H9 (cell line): ENCODE results near the gene MYO15A. TPM values are rescaled to one million over a fixed set of nuclear protein-coding genes. Genes with fewer than 3 reads are reported as not detected.

ENCODE experiments used
- DNase-seq: peaks from one replicate; pipeline ENCODE4 v3.0.0-alpha.2; 2017
- H2AFZ ChIP-seq: one replicate; pipeline ENCODE4 v1.6.1; 2013; ENCODE audit warnings: mild to moderate bottlenecking, low read length, control low read depth, moderate library complexity
- H2AK5ac ChIP-seq: 2 replicates; pipeline ENCODE4 v1.6.1; 2013; ENCODE audit warnings: low read length, control low read depth, mixed read lengths; ENCODE audit not compliant: insufficient read length
- H2BK120ac ChIP-seq: one replicate; pipeline ENCODE4 v1.6.1; 2013; ENCODE audit warnings: low read depth, mild to moderate bottlenecking, low read length, control low read depth, inconsistent platforms; ENCODE audit not compliant: poor library complexity, severe bottlenecking
- H2BK12ac ChIP-seq: 2 replicates; pipeline ENCODE4 v1.6.1; 2013; ENCODE audit warnings: low read length, control low read depth, mixed read lengths, low read depth; ENCODE audit not compliant: insufficient read length
- H2BK15ac ChIP-seq: 2 replicates; pipeline ENCODE4 v1.6.1; 2013; ENCODE audit warnings: low read depth, low read length, control low read depth
- H2BK20ac ChIP-seq: one replicate; pipeline ENCODE4 v1.6.1; 2013; ENCODE audit warnings: low read depth, mild to moderate bottlenecking, low read length, control low read depth, inconsistent platforms; ENCODE audit not compliant: poor library complexity, severe bottlenecking
- H2BK5ac ChIP-seq: 2 replicates; pipeline ENCODE4 v1.6.1; 2013; ENCODE audit warnings: low read length, control low read depth, mixed read lengths; ENCODE audit not compliant: insufficient read length
- H3K14ac ChIP-seq: 2 replicates; pipeline ENCODE4 v1.6.1; 2013; ENCODE audit warnings: low read length, control low read depth; ENCODE audit not compliant: insufficient read depth
- H3K18ac ChIP-seq: 2 replicates; pipeline ENCODE4 v1.6.1; 2013; ENCODE audit warnings: low read depth, mild to moderate bottlenecking, mixed read lengths, low read length, control low read depth; ENCODE audit not compliant: insufficient read length
- H3K23ac ChIP-seq: 2 replicates; pipeline ENCODE4 v1.6.1; 2013; ENCODE audit warnings: low read length, control low read depth, mixed read lengths, low read depth; ENCODE audit not compliant: insufficient read length
- H3K23me2 ChIP-seq: 2 replicates; pipeline ENCODE4 v1.6.1; 2013; ENCODE audit warnings: low read depth, mild to moderate bottlenecking, mixed read lengths, low read length, control low read depth; ENCODE audit not compliant: insufficient read length, poor library complexity, severe bottlenecking
- H3K27ac ChIP-seq: 2 replicates; pipeline ENCODE4 v1.5.1; 2013; ENCODE audit warnings: low read length, control low read depth, mixed read lengths, low read depth; ENCODE audit not compliant: insufficient read length
- H3K27me3 ChIP-seq: 2 replicates; pipeline ENCODE4 v1.6.1; 2013; ENCODE audit warnings: low read length, control low read depth, inconsistent platforms; ENCODE audit not compliant: insufficient read depth
- H3K4ac ChIP-seq: 2 replicates; pipeline ENCODE4 v1.6.1; 2013; ENCODE audit warnings: low read depth, mild to moderate bottlenecking, control low read depth, inconsistent platforms, low read length, moderate library complexity
- H3K4me1 ChIP-seq: 2 replicates; pipeline ENCODE4 v1.6.1; 2013; ENCODE audit warnings: low read length, control low read depth, inconsistent platforms; ENCODE audit not compliant: insufficient read depth
- H3K4me2 ChIP-seq: 2 replicates; pipeline ENCODE4 v1.6.1; 2013; ENCODE audit warnings: low read length, control low read depth, mixed read lengths; ENCODE audit not compliant: insufficient read length, insufficient read depth
- H3K56ac ChIP-seq: 2 replicates; pipeline ENCODE4 v1.6.1; 2013; ENCODE audit warnings: low read depth, mild to moderate bottlenecking, mixed read lengths, low read length, control low read depth; ENCODE audit not compliant: insufficient read length
- H3K79me1 ChIP-seq: 2 replicates; pipeline ENCODE4 v1.6.1; 2013; ENCODE audit warnings: low read depth, mild to moderate bottlenecking, moderate library complexity, low read length, control low read depth, inconsistent platforms; ENCODE audit not compliant: insufficient read depth, poor library complexity, severe bottlenecking
- H3K79me2 ChIP-seq: 2 replicates; pipeline ENCODE4 v1.6.1; 2013; ENCODE audit warnings: low read length, control low read depth, inconsistent platforms; ENCODE audit not compliant: insufficient read depth
- H3K9ac ChIP-seq: 2 replicates; pipeline ENCODE4 v1.6.1; 2013; ENCODE audit warnings: low read length, control low read depth, mixed read lengths; ENCODE audit not compliant: insufficient read length; ENCODE audit errors: extremely low read depth
- H3K9me3 ChIP-seq: one replicate; pipeline ENCODE4 v1.6.1; 2013; ENCODE audit warnings: low read depth, low read length, inconsistent platforms; ENCODE audit not compliant: control insufficient read depth
- H3T11ph ChIP-seq: one replicate; pipeline ENCODE4 v1.6.1; 2013; ENCODE audit warnings: mild to moderate bottlenecking, low read length, control low read depth, inconsistent platforms
- H4K20me1 ChIP-seq: one replicate; pipeline ENCODE4 v1.6.1; 2013; ENCODE audit not compliant: control insufficient read depth, insufficient read length, insufficient read depth
- H4K5ac ChIP-seq: 2 replicates; pipeline ENCODE4 v1.6.1; 2013; ENCODE audit warnings: low read depth, mild to moderate bottlenecking, mixed read lengths, low read length, control low read depth; ENCODE audit not compliant: insufficient read length
- H4K8ac ChIP-seq: replicated peaks from 2 replicates; pipeline ENCODE4 v1.6.1; 2013; ENCODE audit warnings: low read length, control low read depth, mixed read lengths, low read depth; ENCODE audit not compliant: insufficient read length
- H4K91ac ChIP-seq: 2 replicates; pipeline ENCODE4 v1.6.1; 2013; ENCODE audit warnings: low read depth, mild to moderate bottlenecking, moderate library complexity, mixed read lengths, low read length, control low read depth; ENCODE audit not compliant: insufficient read length
- H3K27ac Mint-ChIP-seq, 3 experiments: 2 replicates in 2 of 3; 3 replicates in 1 of 3; pipeline ENCODE4 v1.8.0; 2020 to 2021; ENCODE audit warnings: mixed read lengths in 3 of 3, mild to moderate bottlenecking in 1 of 3, moderate library complexity in 1 of 3
- H3K27me3 Mint-ChIP-seq: 2 replicates; pipeline ENCODE4 v1.8.0; 2021; ENCODE audit warnings: low read depth, mild to moderate bottlenecking, moderate library complexity, mixed read lengths
- H3K36me3 Mint-ChIP-seq, 3 experiments: 2 replicates in 2 of 3; 3 replicates in 1 of 3; pipeline ENCODE4 v1.8.0; 2020 to 2021; ENCODE audit warnings: low read depth in 3 of 3, mixed read lengths in 3 of 3; ENCODE audit not compliant: insufficient read depth in 1 of 3
- H3K4me1 Mint-ChIP-seq, 2 experiments: 2 replicates each; pipeline ENCODE4 v1.8.0; 2020; ENCODE audit warnings: mixed read lengths in 2 of 2
- H3K4me3 Mint-ChIP-seq, 2 experiments: 2 replicates in 1 of 2; 3 replicates in 1 of 2; pipeline ENCODE4 v1.8.0; 2020 to 2021; ENCODE audit warnings: mild to moderate bottlenecking in 2 of 2, mixed read lengths in 2 of 2, moderate library complexity in 1 of 2
- H3K9me3 Mint-ChIP-seq, 2 experiments: 2 replicates in 1 of 2; 3 replicates in 1 of 2; pipeline ENCODE4 v1.8.0; 2020; ENCODE audit warnings: mild to moderate bottlenecking in 2 of 2, mixed read lengths in 2 of 2, moderate library complexity in 1 of 2
- WGBS: extraction: QIAGEN DNeasy Blood & Tissue Kit; methylation state at CpG from one replicate; pipeline ENCODE4 v1.1.7; 2013; ENCODE audit warnings: missing lambda C conversion rate, low lambda C conversion rate, mixed read lengths; ENCODE audit not compliant: insufficient read length; ENCODE audit errors: extremely low coverage; 5-methylcytosine and 5-hydroxymethylcytosine counted together
- total RNA-seq: library from RNA; stranded (reverse); gene quantifications from 2 replicates; pipeline ENCODE4 v1.2.1, GENCODE V29; 2021
- TF ChIP-seq, protein P1 (sequence below): fragments of 200-600 bp; sonication (generic); conservative IDR thresholded peaks from 3 replicates; pipeline ENCODE4 v1.8.0; 2021; ENCODE audit warnings: antibody characterized with exemption, mild to moderate bottlenecking

MYO15A gene
- total RNA-seq, 1 experiment from 2014 or later, result 2.5 TPM

DNA sequence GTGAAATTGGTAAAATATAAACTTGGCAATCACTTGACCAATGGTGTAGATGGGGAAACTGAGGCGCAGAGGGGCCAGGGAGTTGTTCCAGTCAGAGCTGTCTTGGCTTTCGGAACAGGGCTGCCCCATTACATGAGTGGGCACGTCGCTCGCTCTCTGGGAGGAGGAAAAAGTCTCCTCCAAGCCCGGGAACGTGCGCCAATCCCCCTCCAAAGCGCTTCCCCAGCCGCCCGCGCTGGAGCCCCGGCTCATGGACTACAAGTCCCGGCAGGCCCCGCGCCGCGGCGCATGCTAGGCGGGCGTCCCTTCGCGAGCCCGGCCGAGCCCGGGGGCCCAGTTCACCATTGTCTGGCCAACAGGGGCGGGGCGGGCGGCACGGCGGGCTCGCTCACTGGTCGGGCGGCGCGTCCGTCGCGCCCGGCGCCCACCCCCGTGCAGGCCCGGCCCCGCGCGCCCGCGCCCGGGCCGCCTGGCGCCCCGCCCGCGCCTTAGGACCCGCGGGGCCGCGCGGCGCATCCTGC lies 116.6 kb downstream of the MYO15A start, which contains the start of gene LLGL1:
Gene LLGL1, plus strand, starts transcription at position 515 of the 521 bp plus-strand sequence. CDS start 48 bp downstream, outside the sequence.
- Histone ChIP-seq H3K4ac (no peak within 1 kb of the TSS; the same call in 1 of the 2 replicates), H3K4me1 (peaks cover 3% of the 10 kb centered on the region; the same call in 1 of the 2 replicates), H2AFZ (no peak within 1 kb of the TSS), H3K4me2 (peak within 1 kb of the TSS; percentile 99), H4K20me1 (no peaks in the 10 kb centered on the region), H2BK5ac (no peak within 1 kb of the TSS), H3K27ac (peak within 1 kb of the TSS; percentile 93), H3K79me1 (peaks cover 9% of the 10 kb centered on the region), H2BK20ac (no peak within 1 kb of the TSS), H2BK12ac (peak within 1 kb of the TSS; percentile 18), H3K79me2 (peaks cover 23% of the 10 kb centered on the region; the same call in 1 of the 2 replicates), H4K8ac (no peak within 1 kb of the TSS), H3T11ph (peak within 1 kb of the TSS; percentile 11), H3K9ac (peak within 1 kb of the TSS; percentile 84), H3K23ac (no peak within 1 kb of the TSS), H3K56ac (no peak within 1 kb of the TSS), H4K5ac (no peak within 1 kb of the TSS), H2BK120ac (no peak within 1 kb of the TSS), H2AK5ac (no peak within 1 kb of the TSS), H3K23me2 (peaks cover 11% of the 10 kb centered on the region), H3K27me3 (no peaks in the 10 kb centered on the region), H3K9me3 (no peaks in the 10 kb centered on the region), H3K18ac (peak within 1 kb of the TSS; percentile 88), H2BK15ac (no peak within 1 kb of the TSS), H4K91ac (no peak within 1 kb of the TSS), H3K14ac (peak within 1 kb of the TSS; percentile 94)
- WGBS, result no CpG with 5 or more reads among the region's 60 CpGs
- Mint-ChIP-seq H3K27ac (peak within 1 kb of the TSS; percentile 100), H3K4me1 (peaks cover 22 to 28% of the 10 kb centered on the region in 2 experiments), H3K4me3 (peak within 1 kb of the TSS; percentile 96 to 98), H3K36me3 (peaks cover 2 to 5% (median 4%) of the 10 kb centered on the region in 3 experiments; a peak in 3 of 7 replicates), H3K9me3 (no peaks in the 10 kb centered on the region; a peak in 1 of 5 replicates), H3K27me3 (no peaks in the 10 kb centered on the region)
- TF ChIP-seq, protein P1, sequence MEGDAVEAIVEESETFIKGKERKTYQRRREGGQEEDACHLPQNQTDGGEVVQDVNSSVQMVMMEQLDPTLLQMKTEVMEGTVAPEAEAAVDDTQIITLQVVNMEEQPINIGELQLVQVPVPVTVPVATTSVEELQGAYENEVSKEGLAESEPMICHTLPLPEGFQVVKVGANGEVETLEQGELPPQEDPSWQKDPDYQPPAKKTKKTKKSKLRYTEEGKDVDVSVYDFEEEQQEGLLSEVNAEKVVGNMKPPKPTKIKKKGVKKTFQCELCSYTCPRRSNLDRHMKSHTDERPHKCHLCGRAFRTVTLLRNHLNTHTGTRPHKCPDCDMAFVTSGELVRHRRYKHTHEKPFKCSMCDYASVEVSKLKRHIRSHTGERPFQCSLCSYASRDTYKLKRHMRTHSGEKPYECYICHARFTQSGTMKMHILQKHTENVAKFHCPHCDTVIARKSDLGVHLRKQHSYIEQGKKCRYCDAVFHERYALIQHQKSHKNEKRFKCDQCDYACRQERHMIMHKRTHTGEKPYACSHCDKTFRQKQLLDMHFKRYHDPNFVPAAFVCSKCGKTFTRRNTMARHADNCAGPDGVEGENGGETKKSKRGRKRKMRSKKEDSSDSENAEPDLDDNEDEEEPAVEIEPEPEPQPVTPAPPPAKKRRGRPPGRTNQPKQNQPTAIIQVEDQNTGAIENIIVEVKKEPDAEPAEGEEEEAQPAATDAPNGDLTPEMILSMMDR, result no peak
- DNase-seq, result peak; percentile 98
